Activated CD4-positive, alpha-beta T cell treated with anti-CD3 and anti-CD28 coated beads for 4 hours (primary cell): ENCODE measurements around the gene FRRS1.
A peak's percentile ranks its signal among the peaks of the same experiment; 100 is the strongest.

Experiments used
- DNase-seq, 2 donors: peaks; one replicate each; pipeline ENCODE4 v3.0.0-alpha.2; 2020

The FRRS1 gene

GRCh38 chr1:99727575-99728185 lies 38.8 kb downstream of the FRRS1 start:
- no peak for DNase-seq

DNA sequence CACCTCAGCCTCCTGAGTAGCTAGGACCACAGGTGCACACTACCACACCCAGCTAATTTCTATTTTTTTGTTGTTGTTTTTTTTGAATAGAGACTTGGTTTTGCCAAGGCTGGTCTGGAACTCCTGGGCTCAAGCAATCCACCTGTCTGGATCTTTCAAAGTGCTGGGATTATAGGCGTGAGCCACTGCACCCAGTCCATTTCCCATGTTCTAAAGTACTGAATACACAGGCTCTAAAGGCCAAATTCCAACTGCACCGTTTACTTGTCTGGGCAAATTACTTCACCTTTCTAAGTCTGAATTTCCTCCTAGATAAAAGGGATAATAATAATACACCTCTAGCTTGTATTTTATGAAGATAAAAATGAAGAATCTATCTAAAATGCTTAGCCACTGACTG lies 39.6 kb downstream of the FRRS1 start:
- no peak for DNase-seq

- no peak for DNase-seq
Observed at GRCh38 chr1:99726407-99726806, 40.0 kb downstream of the FRRS1 start.

- DNase-seq = no peak
Observed at GRCh38 chr1:99725996-99726395, 40.4 kb downstream of the FRRS1 start.

DNA sequence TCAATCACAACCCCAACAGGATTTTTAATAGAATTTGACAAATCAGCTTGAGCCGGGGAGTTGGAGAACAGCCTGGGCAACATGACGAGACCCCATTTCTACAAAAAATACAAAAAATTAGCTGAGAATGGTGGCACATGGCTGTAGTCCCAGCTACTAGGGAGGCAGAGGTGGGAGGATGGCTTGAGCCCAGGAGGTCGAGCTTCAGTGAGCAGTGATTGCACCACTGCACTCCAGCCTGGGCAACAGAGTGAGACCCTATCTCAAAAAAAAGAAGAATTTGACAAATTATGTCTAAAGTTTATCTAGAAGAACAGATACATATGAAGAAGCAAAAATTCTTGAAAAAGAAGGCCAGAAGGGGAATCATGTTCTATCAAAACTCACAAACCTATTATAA lies 43.2 kb downstream of the FRRS1 start:
- no peak for DNase-seq

GRCh38 chr1:99717005-99717404 lies 49.4 kb downstream of the FRRS1 start:
- DNase-seq = no peak

DNA sequence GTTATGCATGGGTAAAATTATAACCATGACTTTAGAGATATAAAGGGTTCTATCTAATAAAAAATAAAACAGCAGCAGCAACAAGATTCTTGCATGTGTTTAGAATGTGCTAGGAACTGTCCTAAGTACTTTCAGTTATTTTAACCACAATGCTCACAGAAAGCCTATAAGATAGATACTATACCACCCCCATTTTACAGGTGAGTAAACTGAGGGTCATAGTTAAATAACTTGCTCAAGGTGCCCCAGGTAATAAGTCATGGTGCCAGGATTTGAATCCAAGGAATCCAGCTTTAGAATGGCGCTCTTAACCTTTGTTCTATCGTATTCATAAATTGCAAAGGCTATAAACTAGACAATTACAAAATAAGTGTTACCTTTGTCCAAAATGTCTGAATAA lies 53.4 kb downstream of the FRRS1 start:
- DNase-seq = no peak

DNA sequence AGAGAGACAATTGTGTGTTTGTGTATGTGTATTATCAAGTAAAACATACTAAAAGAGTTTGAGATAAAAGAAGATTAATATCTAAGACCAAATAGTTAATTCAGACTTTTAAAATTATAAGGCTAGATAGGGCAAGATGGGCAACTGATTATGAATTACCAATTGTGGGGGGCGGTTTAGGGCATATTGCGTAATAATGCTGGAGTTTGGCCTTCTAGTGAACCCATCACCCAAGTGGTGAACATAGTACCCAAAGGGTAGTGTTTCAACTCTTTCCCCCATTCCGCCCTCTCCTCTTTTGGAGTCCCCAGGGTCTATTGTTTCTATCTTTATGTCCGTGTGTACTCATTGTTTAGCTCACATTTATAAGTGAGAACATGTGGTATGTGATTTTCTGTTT lies 55.4 kb downstream of the FRRS1 start:
- DNase-seq = no peak

GRCh38 chr1:99707535-99708142 lies 58.8 kb downstream of the FRRS1 start:
- peak; percentile 9 to 36 for DNase-seq

GRCh38 chr1:99705385-99705784 lies 61.0 kb downstream of the FRRS1 start:
- DNase-seq = no peak

DNA sequence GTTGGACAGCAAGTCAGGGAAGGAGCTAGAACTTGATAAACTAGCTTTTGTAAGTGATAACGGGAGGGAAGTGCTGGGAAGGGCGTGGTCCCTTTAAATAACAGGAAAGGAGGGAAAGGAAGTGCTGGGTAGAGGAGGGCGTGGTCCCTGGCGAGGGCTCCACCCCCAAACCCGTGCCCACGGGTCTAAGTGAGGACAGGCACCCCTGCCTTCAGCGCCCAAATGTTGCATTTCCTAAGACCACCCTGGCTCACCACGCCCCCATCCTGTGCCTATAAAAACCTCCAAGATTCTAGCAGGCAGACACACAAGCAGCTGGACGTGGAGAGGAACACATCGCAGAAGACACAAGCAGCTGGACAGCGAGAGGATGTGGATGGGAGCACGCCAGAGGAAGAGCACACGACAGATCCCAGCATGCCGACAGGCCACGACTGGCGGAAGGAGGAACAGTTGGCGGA lies 62.0 kb downstream of the FRRS1 start:
- no peak for DNase-seq

DNA sequence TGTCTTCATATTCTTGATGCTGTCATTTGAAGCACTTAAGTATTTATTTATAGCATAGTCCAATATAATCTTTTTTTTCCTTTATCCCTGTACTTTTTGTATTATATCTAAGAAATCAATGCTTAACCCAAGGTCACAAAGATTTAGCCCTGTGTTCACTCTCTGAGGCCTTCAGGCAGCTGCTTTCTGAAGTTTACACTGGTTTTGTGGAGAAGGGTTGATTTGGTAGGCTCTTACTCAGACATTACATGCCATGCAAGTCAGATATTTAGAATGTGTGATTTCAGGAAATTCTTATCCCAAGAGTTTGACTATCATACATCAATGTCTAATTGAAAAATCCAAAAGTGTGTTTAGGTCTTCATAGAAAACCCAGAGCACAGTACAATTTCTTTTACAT lies 64.2 kb downstream of the FRRS1 start:
- DNase-seq = no peak

DNA sequence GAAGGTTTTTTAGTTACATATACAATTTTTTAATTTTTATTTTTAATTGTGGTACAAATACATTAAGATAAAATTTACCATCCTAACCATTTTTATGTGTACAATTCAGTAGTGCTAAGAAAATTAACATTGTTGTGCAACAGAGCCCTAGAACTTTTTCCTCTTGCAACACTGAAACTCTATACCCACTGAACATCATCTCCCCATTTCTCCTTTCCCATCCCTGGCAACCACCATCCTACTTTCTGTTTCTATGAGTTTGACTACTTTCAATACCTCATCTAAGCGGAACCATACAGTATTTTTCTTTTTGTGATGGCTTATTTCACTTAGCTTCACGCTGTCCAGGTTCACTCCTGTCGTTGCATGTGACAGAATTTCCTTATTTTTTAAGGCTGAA lies 66.4 kb downstream of the FRRS1 start:
- DNase-seq = no peak

- DNase-seq = no peak
Observed at GRCh38 chr1:99697580-99697979, 68.9 kb downstream of the FRRS1 start.

DNA sequence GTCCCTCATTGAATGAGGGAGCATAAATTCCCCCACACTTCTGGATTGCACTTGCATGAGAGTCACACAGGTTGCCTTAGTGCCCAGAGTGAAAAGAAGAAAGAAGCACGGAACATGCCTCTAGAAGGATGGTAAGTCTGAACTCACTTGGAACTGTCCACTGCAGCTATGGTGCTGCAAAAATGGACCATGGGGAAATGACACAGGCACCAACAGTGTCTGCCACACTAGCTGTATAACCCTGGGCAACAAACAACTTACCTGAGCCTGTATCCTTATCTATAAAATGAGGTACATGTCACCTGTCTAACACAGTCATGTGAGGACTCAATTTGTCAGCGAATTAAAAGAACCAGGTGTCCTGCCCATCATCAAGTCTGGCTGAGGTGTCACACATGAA lies 69.8 kb downstream of the FRRS1 start:
- DNase-seq = no peak

DNA sequence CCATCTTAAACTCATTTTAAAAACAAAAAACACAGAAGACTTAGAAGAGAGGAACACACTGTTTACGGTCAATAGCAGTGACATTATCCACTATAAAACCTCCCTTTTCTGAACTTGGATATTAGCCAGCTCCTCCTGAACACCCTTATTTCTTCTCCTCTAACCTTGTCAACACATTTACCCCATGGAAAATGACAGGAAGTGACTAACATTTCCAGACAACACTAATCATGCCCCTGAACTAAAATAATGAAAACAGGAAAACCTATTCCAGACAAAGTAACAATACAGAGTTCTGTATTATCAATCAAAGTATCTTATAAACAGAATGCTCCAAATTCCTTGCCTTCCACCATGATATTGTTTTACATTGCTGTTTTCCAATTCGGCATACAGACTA lies 75.3 kb downstream of the FRRS1 start:
- no peak for DNase-seq

DNA sequence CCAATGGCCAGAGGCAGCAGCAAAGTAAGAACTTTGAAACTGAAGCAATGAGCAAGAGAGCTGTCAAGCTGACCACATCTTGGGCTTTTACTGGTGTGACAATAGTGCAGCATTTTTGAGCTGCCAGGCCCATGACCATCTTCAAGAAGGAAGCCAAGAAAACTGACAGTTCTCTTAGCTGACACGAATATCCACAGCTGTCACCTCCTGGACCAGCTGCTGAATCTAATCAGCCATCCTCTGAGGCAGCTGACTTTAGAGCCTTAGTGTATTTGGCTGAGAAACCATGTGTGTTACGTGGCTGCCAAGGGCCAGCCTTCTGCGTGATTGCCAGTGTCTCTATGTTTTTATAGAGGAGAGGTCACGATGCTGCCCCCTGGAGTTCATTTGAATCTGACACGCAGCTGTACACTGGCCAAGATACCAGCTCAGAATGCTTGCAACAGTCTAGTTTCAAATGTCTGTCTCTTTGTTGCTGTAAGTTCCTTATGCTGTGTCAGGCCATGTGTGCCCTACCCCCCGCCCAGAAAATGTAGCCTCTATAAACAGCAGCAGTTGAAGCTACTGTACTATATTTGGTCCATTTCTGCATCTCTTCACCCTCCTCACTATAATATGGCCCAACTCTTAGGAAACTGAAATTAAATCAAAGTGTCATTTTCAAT lies 80.8 kb downstream of the FRRS1 start:
- peak in 1 of 2 donors; percentile 25 for DNase-seq

DNA sequence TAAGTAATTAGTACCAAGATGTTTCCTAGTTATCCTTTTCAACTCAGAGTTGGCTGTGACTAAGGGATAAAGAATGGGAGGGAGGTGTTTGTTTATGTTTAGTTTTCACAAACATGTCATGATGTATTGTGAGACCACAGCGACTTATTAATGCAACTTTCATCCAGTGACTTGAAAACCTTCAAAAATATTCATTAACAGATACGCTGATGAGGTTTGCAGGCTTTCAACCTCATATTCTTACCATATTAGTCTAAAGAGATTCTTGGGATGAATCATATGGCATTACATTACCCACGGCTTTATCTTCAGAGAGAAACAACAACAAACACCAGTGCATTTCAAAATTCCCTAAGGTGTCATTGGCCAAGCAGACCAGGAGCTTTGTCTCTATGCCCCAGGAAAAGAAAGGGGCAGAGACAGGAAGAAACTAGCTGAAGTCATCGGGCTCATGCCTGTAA lies 84.1 kb downstream of the FRRS1 start:
- DNase-seq = no peak

GRCh38 chr1:99681583-99681982 lies 84.9 kb downstream of the FRRS1 start:
- DNase-seq = no peak

DNA sequence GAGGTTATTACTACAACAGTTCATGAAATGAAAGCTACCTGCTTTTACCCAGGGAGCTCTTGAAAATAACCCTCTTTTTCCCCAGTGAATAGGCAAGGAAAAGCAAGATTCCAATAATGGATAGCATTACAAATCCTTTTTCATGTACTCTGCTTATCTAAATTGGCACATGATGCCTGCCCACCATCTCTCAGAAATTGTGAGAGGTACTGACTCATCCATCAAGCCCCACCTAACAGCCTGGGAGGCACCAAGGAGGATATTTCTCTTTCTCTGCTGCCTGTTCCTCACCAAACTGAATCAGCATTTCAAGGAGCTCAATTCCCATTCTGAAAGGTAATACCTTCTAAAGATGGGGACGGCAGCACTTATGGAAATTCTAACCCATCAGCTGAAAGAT lies 86.2 kb downstream of the FRRS1 start:
- DNase-seq = no peak

- DNase-seq = no peak
Observed at GRCh38 chr1:99677416-99677815, 89.0 kb downstream of the FRRS1 start.

- no peak for DNase-seq
Observed at GRCh38 chr1:99676876-99677275, 89.6 kb downstream of the FRRS1 start.

DNA sequence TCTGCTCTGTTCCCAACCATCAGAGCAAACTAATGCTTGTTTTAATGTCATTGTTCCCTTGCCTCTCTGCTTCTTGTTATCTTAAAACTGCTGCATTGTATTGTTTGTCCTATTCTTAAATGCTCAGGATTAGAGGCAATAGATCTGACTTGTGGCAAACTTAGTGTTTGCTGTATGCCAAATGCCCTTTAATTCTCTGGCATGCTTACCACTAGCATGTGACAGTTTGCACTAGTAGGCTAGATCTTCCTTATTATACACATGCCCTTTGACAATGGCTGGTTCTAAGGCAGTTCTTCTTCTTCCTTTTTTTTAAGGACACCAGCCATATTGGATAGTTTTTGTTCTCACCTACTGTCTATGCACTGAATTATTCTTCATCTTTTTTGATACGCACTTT lies 90.4 kb downstream of the FRRS1 start:
- no peak for DNase-seq

DNA sequence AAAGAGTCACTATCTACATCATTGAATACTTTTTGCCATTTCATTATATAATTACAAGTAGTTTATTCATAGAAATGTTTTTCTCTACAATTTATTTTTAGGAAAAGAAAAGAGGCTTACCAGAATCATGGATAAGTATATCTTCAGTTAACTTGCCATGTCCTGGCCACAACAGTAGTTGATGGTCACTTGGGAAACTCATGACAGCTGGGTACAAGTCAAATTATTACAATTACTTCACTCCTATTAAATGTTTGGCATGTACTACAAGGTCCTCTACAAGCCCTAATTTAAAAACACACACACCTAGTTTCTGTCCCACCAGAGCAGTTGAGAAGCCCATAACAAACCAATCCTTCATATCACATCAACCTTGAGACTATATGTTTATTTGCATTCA lies 91.1 kb downstream of the FRRS1 start:
- DNase-seq = no peak
